ENCODE data around the gene NLGN2. TPM values are rescaled to one million over a fixed set of nuclear protein-coding genes. Genes with fewer than 3 reads are reported as not detected.
"Not testable (repeated sequence)": the region's sequence is repeated elsewhere in the genome, so short reads cannot be mapped to it uniquely, and the experiment has no call there.

NLGN2 gene
- total and polyA plus RNA-seq, 2 experiments from 2014 or later: 14.4 to 38.7 TPM

DNA sequence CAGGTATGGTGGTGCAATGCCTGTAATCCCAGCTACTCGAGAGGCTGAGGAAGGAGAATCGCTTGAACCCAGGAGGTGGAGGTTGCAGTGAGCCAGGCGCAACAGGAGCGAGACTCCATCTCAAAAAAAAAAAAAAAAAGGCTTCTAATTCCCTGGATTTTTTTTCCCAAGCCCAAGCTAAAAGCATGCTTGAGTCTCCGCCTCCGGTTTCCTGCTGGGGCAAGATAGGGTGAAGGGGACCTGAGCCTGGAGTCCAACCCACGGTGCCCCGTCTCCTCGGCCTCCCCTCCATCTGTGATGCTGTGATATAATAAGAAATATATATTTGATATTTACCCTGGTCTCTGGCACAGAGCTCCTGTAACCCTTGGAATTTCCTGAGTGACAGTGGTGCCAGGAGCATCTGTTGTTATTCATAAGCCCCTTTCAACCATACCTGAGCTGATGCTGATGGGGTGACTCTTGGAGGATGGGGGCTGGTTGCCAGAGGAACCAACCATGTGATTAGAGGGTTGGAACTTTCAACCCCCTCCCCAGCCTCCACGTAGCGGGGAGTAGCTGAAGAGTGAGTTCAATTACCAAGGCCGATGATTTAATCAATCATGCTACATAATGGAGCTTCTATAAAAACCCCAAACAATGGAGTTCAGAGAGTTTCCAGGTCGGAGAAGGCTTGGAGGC is 39.6 kb upstream of the NLGN2 start (continued):
- TF ChIP-seq, protein P1, sequence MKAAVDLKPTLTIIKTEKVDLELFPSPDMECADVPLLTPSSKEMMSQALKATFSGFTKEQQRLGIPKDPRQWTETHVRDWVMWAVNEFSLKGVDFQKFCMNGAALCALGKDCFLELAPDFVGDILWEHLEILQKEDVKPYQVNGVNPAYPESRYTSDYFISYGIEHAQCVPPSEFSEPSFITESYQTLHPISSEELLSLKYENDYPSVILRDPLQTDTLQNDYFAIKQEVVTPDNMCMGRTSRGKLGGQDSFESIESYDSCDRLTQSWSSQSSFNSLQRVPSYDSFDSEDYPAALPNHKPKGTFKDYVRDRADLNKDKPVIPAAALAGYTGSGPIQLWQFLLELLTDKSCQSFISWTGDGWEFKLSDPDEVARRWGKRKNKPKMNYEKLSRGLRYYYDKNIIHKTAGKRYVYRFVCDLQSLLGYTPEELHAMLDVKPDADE (IDR thresholded peaks at IDR 0.05): no peak
- TF ChIP-seq POLR2AphosphoS5 (IDR thresholded peaks at IDR 0.05; ENCODE audit: low read depth) (no peak), REST (IDR thresholded peaks at IDR 0.05; ENCODE audit: unreplicated experiment) (no peak), EZH2 (IDR thresholded peaks at IDR 0.05; ENCODE audit: low read depth, unreplicated experiment) (no peak), ZNF114 (CRISPR knock-in tag; IDR thresholded peaks at IDR 0.05) (no peak), CTCF (conservative IDR thresholded peaks at IDR 0.05; ENCODE audit: low read depth in 2 of 2) (no peak), EZH2phosphoT487 (IDR thresholded peaks at IDR 0.05; ENCODE audit: unreplicated experiment) (no peak), STAT1 (IDR thresholded peaks at IDR 0.05; ENCODE audit: unreplicated experiment) (no peak)

DNA sequence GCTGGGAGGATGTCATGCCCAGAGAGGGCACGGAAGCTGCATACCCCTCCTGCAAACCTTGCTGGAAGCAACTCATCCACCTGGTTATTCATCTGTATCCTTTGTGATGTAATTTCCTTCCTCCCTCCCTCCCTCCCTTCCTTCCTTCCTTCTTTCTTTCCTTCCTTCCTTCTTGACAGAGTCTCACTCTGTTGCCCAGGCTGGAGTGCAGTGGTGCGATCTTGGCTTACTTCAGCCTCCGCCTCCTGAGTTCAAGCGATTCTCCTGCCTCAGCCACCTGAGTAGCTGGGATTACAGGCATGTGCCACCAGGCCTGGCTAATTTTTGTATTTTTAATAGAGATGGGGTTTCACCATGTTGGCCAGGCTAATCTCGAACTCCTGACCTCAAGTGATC is 39.0 kb upstream of the NLGN2 start:
- not testable (repeated sequence) for H3K27me3 ChIP-seq (ENCODE audit: insufficient read depth); H3K9me3 Mint-ChIP-seq; H4K20me1 ChIP-seq (replicated peaks; ENCODE audit: insufficient read depth); H3K36me3 ChIP-seq (ENCODE audit: insufficient read depth); H3K9me2 ChIP-seq (ENCODE audit: insufficient read depth); H3K27ac Mint-ChIP-seq; H3K27me3 Mint-ChIP-seq (ENCODE audit: insufficient read depth, low read depth, poor library complexity); DNase-seq (ENCODE audit: low spot score); H3K36me3 Mint-ChIP-seq (ENCODE audit: low read depth); H3K27ac ChIP-seq (ENCODE audit: low read depth); H3K79me2 ChIP-seq (replicated peaks; ENCODE audit: insufficient read depth); H3F3A ChIP-seq (replicated peaks; ENCODE audit: low read depth)
- Histone ChIP-seq H3K4me2 (peak overlapping the region; percentile 68), H3K4me3 (peak overlapping the region; percentile 29; the same call in 1 of the 2 replicates), H2AFZ (peak overlapping the region; percentile 8; the same call in 1 of the 2 replicates), H3K4me1 (ENCODE audit: insufficient read depth) (peaks cover 28% of the 10 kb centered on the region)
- ATAC-seq: peak; percentile 22
- H3K4me3 Mint-ChIP-seq: 0 out of 3 replicates have a peak overlapping the region, but pooled peaks have one; percentile 13
- peaks cover 26% of the 10 kb centered on the region for H3K4me1 Mint-ChIP-seq

Measured in GM23338 (cell line).